ENCODE data around the gene ZNRF3. TPM values are rescaled to one million over a fixed set of nuclear protein-coding genes. Genes with fewer than 3 reads are reported as not detected.

Gene ZNRF3
- total and polyA plus RNA-seq, 2 experiments from 2014 or later, result 11.1 to 32.2 TPM

DNA sequence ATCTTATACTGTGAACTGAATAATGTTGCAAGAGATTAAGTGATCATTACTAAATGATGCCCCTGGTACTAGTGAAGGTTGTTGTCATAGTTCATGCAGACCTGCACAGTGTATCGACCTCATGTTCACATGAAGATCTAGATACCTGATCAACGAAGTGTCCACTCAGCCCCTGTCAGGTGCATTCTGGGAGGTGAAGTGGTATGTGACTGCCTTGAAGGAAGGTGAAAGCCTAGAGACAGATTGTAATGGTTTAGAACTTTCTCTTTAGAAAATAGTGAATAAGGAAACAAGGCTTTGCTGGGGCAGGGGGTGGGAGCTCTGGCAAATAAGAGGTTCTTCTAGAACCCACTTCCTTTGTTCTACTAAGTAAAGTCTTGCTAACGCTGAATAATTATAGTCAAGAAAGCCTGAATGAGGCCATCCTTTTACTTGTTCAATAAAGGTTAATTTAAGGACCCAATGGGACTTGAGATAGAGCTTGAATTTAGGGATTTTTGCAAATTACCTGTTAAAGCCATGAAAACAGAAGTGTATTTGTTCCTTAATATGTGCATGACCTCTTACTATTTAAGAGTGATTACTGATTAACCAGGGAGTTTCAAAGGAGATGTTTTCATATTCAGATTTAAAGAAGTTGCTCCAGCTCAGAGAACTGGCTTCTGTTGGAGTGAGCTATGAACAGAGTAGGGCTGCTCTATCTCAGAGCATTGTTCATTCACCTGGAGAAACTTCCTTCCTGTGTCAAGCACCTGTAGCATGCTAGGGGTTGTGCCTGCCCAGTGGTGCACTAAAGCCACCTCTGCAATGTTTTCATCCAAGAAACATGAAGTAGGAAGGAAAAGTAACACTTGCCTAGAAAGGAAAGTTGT, 132.9 kb downstream of the ZNRF3 start:
- Mint-ChIP-seq H3K4me1 (peaks cover 37% of the 10 kb centered on the region), H3K27me3 (ENCODE audit: insufficient read depth, low read depth, poor library complexity) (peaks cover 9% of the 10 kb centered on the region), H3K9me3 (peaks cover 3% of the 10 kb centered on the region; the same call in 2 of the 3 replicates), H3K27ac (peak overlapping the region; percentile 76; the same call in 1 of the 2 replicates), H3K4me3 (no peak overlapping the region), H3K36me3 (ENCODE audit: low read depth) (peaks cover 10% of the 10 kb centered on the region)
- H3K36me3 ChIP-seq (ENCODE audit: insufficient read depth), result no peaks in the 10 kb centered on the region
- no peak overlapping the region for H3K4me3 ChIP-seq
- H3K79me2 ChIP-seq (replicated peaks; ENCODE audit: insufficient read depth), result peaks cover 35% of the 10 kb centered on the region
- H3K27ac ChIP-seq (ENCODE audit: low read depth), result 0 out of 2 replicates have a peak overlapping the region, but pooled peaks have one; percentile 35
- H3K4me2 ChIP-seq, result no peak overlapping the region
- TF ChIP-seq, protein P1, sequence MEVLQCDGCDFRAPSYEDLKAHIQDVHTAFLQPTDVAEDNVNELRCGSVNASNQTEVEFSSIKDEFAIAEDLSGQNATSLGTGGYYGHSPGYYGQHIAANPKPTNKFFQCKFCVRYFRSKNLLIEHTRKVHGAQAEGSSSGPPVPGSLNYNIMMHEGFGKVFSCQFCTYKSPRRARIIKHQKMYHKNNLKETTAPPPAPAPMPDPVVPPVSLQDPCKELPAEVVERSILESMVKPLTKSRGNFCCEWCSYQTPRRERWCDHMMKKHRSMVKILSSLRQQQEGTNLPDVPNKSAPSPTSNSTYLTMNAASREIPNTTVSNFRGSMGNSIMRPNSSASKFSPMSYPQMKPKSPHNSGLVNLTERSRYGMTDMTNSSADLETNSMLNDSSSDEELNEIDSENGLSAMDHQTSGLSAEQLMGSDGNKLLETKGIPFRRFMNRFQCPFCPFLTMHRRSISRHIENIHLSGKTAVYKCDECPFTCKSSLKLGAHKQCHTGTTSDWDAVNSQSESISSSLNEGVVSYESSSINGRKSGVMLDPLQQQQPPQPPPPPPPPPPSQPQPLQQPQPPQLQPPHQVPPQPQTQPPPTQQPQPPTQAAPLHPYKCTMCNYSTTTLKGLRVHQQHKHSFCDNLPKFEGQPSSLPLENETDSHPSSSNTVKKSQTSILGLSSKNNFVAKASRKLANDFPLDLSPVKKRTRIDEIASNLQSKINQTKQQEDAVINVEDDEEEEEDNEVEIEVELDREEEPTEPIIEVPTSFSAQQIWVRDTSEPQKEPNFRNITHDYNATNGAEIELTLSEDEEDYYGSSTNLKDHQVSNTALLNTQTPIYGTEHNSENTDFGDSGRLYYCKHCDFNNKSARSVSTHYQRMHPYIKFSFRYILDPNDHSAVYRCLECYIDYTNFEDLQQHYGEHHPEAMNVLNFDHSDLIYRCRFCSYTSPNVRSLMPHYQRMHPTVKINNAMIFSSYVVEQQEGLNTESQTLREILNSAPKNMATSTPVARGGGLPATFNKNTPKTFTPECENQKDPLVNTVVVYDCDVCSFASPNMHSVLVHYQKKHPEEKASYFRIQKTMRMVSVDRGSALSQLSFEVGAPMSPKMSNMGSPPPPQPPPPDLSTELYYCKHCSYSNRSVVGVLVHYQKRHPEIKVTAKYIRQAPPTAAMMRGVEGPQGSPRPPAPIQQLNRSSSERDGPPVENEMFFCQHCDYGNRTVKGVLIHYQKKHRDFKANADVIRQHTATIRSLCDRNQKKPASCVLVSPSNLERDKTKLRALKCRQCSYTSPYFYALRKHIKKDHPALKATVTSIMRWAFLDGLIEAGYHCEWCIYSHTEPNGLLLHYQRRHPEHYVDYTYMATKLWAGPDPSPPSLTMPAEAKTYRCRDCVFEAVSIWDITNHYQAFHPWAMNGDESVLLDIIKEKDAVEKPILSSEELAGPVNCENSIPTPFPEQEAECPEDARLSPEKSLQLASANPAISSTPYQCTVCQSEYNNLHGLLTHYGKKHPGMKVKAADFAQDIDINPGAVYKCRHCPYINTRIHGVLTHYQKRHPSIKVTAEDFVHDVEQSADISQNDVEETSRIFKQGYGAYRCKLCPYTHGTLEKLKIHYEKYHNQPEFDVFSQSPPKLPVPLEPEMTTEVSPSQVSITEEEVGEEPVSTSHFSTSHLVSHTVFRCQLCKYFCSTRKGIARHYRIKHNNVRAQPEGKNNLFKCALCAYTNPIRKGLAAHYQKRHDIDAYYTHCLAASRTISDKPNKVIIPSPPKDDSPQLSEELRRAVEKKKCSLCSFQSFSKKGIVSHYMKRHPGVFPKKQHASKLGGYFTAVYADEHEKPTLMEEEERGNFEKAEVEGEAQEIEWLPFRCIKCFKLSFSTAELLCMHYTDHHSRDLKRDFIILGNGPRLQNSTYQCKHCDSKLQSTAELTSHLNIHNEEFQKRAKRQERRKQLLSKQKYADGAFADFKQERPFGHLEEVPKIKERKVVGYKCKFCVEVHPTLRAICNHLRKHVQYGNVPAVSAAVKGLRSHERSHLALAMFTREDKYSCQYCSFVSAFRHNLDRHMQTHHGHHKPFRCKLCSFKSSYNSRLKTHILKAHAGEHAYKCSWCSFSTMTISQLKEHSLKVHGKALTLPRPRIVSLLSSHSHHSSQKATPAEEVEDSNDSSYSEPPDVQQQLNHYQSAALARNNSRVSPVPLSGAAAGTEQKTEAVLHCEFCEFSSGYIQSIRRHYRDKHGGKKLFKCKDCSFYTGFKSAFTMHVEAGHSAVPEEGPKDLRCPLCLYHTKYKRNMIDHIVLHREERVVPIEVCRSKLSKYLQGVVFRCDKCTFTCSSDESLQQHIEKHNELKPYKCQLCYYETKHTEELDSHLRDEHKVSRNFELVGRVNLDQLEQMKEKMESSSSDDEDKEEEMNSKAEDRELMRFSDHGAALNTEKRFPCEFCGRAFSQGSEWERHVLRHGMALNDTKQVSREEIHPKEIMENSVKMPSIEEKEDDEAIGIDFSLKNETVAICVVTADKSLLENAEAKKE (CRISPR knock-in tag; IDR thresholded peaks at IDR 0.05), result no peak
- TF ChIP-seq, protein P2, sequence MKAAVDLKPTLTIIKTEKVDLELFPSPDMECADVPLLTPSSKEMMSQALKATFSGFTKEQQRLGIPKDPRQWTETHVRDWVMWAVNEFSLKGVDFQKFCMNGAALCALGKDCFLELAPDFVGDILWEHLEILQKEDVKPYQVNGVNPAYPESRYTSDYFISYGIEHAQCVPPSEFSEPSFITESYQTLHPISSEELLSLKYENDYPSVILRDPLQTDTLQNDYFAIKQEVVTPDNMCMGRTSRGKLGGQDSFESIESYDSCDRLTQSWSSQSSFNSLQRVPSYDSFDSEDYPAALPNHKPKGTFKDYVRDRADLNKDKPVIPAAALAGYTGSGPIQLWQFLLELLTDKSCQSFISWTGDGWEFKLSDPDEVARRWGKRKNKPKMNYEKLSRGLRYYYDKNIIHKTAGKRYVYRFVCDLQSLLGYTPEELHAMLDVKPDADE (IDR thresholded peaks at IDR 0.05), result no peak
- no peak for TF ChIP-seq JUNB (IDR thresholded peaks at IDR 0.05; ENCODE audit: unreplicated experiment)
- TF ChIP-seq CREB1 (CRISPR knock-in tag; IDR thresholded peaks at IDR 0.05; ENCODE audit: low read depth), result no peak
- no peak for TF ChIP-seq ZNF114 (CRISPR knock-in tag; IDR thresholded peaks at IDR 0.05)
- no peak for TF ChIP-seq POLR2AphosphoS5 (IDR thresholded peaks at IDR 0.05; ENCODE audit: low read depth)
- no peak for TF ChIP-seq EZH2phosphoT487 (IDR thresholded peaks at IDR 0.05; ENCODE audit: unreplicated experiment)
- TF ChIP-seq ZNF331 (CRISPR knock-in tag; IDR thresholded peaks at IDR 0.05; ENCODE audit: low read depth), result no peak
- TF ChIP-seq EZH2 (IDR thresholded peaks at IDR 0.05; ENCODE audit: low read depth, unreplicated experiment), result no peak
- TF ChIP-seq NANOG (IDR thresholded peaks at IDR 0.05; ENCODE audit: borderline replicate concordance), result no peak
- TF ChIP-seq STAT1 (IDR thresholded peaks at IDR 0.05; ENCODE audit: unreplicated experiment), result no peak
- TF ChIP-seq, protein P3, sequence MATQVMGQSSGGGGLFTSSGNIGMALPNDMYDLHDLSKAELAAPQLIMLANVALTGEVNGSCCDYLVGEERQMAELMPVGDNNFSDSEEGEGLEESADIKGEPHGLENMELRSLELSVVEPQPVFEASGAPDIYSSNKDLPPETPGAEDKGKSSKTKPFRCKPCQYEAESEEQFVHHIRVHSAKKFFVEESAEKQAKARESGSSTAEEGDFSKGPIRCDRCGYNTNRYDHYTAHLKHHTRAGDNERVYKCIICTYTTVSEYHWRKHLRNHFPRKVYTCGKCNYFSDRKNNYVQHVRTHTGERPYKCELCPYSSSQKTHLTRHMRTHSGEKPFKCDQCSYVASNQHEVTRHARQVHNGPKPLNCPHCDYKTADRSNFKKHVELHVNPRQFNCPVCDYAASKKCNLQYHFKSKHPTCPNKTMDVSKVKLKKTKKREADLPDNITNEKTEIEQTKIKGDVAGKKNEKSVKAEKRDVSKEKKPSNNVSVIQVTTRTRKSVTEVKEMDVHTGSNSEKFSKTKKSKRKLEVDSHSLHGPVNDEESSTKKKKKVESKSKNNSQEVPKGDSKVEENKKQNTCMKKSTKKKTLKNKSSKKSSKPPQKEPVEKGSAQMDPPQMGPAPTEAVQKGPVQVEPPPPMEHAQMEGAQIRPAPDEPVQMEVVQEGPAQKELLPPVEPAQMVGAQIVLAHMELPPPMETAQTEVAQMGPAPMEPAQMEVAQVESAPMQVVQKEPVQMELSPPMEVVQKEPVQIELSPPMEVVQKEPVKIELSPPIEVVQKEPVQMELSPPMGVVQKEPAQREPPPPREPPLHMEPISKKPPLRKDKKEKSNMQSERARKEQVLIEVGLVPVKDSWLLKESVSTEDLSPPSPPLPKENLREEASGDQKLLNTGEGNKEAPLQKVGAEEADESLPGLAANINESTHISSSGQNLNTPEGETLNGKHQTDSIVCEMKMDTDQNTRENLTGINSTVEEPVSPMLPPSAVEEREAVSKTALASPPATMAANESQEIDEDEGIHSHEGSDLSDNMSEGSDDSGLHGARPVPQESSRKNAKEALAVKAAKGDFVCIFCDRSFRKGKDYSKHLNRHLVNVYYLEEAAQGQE (IDR thresholded peaks at IDR 0.05; ENCODE audit: unreplicated experiment), result no peak
- no peaks in the 10 kb centered on the region for H3F3A ChIP-seq (replicated peaks; ENCODE audit: low read depth)
- peaks cover 19% of the 10 kb centered on the region for H3K4me1 ChIP-seq (ENCODE audit: insufficient read depth)
- no peak; the same call in 2 of the 3 replicates for ATAC-seq
- H3K9me2 ChIP-seq (ENCODE audit: insufficient read depth), result no peaks in the 10 kb centered on the region
- H3K27me3 ChIP-seq (ENCODE audit: insufficient read depth), result no peaks in the 10 kb centered on the region
- no peaks in the 10 kb centered on the region; the same call in 1 of the 2 replicates for H4K20me1 ChIP-seq (replicated peaks; ENCODE audit: insufficient read depth)
- DNase-seq (ENCODE audit: low spot score), result no peak
- H2AFZ ChIP-seq, result no peak overlapping the region
